GM21576 (cell line): ENCODE results near the gene CCL23.
"Not testable (repeated sequence)": the region's sequence is repeated elsewhere in the genome, so short reads cannot be mapped to it uniquely, and the experiment has no call there.

Experiments
- ATAC-seq: cut with Tn5 transposase; IDR thresholded peaks from one replicate; pipeline ENCODE4 v1.9.1; 2021; ENCODE audit warnings: mild to moderate bottlenecking, moderate library complexity; ENCODE audit not compliant: unreplicated experiment

CCL23 gene, protein sequence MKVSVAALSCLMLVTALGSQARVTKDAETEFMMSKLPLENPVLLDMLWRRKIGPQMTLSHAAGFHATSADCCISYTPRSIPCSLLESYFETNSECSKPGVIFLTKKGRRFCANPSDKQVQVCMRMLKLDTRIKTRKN

DNA sequence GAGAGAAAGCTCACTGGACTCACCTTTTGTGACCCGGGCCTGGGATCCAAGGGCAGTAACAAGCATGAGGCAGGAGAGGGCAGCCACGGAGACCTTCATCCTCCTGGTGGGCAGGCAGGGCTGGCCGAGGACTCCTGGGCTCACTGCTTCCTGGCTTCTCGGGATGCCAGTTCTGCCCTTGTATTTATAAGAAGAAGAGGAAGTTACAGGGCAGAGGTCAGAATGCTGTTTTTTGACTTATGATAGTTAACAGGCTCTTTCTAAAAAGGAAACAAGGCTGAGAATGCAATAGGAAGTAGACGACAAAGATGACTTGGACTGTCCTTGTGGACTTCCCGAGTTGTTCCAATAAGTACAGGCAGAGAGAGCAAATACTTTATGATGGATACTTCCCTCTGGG, at the start of gene CCL23:
Gene CCL23 (minus strand): TSS at position 174 of the 400 bp plus-strand sequence. CDS start 75 bp downstream, at position 99.
- ATAC-seq = no peak

DNA sequence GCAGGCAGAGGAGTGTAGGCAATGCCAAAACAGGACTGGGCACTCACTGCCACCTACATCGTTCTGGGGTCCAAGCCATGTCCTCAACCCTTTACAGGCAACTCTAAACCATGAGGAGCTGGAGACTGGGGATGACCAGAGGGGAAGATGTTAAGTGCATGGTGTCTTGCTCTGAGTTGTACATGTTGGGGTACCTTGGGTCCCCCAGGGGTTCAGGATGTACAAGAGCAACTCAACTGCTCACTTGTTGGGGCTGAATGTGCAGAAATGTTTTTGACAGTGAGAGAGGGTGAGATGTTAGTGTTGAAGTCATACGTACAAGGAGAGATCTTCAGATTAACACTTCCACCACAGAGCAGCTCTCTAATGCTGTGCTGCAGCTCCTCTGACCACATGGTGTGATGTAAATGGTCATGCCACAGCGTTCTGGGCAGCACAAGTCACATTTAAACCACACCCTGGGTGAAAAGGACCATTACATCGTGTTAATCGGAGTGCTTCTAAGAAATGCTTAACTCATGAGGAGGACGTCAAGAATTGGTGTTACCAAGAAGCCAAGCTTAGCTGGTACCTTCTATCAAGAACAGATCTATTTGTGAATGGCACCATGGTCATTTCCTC, 48.7 kb upstream of the CCL23 start:
- ATAC-seq = no peak

DNA sequence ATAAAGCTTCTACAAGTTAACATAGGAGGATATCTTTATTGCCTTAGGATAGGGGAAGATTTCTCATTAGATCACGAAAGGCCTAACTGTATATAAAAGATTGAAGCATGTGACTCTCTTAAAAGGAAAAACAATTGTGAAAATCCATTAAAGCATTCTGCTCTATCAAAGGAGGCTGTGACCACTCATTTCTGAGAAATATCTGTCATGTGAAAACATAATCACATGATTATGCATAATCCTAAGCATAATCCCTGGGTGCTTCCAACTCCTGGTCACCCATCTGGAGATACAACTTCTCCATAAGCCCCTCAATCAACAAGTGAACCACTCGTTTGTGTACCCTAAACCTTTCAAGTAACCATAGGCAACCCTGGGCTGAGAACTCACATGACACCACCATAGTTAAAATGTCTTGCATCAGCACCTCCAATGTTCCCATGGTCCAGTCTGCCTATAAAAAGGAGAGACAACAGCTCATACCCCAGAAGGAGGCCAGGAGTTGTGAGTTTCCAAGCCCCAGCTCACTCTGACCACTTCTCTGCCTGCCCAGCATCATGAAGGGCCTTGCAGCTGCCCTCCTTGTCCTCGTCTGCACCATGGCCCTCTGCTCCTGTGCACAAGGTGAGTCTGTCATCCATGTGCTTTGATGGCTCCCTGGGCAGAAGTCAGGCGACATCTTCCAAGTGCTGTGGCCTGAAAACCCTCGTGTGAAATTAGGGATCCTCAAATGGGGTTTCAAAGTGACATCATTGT, 46.2 kb upstream of the CCL23 start, which contains the start of gene CCL18:
Gene CCL18 (plus strand): TSS at position 487 of the 756 bp plus-strand sequence. CDS start 71 bp downstream, at position 558.
- no peak for ATAC-seq

DNA sequence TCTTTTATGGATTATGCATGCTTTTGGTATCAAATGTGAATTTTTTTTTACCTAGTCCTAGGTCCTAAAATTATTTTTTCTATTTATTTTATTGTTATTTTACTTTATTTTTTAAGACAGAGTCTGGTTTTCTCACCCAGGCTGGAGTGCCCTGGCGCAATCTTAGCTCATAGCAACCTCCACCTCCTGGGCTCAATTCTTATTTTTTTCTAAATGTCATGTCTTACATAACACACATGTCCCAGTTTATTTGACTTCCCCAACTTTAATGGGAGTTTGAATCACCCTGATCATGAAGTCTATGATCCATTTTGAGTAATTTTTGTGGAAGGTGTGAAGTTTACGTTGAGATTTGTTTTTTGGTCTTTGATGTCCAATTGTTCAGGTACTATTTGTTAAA, 43.0 kb upstream of the CCL23 start:
- ATAC-seq = no peak

DNA sequence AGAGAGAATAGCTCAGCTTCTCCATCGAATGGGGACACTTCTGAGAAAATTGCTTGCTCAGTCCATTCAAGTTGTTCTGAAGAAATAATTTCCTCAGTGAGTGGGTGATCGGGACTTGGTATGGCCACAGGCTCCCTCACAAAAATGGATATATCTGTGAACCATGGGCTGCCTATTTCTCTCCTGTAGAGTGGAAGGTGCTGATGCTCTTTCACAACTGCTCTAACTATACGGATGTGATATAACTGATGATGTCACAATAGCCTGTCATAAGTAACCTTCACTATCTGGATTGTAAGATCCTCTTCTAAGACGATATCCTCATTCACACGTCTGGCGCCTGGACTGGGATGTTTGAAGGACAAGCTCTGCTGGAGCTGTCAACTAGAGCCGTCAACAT, 41.6 kb upstream of the CCL23 start:
- ATAC-seq = no peak

DNA sequence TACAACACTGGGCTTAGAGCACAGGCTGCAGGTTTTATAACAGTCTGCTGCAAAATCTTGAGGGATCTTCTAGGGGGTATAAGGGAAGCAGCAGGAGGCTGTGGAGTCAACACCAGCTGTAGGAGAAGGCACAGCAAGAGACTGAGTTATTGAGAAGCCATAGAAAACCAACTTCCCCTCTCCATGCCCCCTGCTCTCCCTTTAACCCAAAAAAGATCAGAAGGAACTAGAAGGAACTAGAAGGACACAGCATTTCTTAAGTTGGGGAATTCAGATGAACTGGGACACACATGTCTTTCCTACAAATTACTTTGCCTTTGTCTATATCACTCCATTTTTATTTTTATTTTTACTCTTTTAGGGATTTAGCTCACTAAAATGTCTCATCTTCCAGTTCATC, 40.1 kb upstream of the CCL23 start:
- ATAC-seq = no peak

DNA sequence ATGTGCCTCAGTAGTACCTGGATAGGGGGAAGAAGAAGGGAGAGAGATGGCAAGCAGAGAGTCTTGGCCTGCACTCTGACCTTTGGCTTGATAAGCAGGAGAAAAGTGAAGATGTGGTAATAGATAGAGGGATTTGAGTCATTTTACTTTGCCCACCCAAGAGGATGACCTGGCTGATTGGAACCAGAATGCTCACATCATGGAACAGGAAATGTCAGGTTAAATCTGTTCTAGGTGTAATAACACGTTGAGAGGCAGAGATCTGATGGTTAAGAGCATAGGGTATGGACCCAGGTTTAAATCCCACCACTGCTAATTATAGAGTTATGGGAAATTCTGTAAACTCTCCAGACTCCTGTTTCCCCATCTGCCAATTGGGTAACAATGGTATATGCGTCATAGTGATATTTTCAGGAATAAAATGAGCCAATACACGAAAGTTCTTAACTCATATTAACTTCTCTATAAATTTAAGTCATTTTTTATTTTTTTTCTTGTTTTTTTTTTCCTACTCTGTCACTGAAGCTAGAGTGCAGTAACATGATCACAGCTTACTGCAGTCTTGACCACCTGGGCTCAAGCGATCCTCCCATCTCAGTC, 38.2 kb upstream of the CCL23 start:
- no peak for ATAC-seq

DNA sequence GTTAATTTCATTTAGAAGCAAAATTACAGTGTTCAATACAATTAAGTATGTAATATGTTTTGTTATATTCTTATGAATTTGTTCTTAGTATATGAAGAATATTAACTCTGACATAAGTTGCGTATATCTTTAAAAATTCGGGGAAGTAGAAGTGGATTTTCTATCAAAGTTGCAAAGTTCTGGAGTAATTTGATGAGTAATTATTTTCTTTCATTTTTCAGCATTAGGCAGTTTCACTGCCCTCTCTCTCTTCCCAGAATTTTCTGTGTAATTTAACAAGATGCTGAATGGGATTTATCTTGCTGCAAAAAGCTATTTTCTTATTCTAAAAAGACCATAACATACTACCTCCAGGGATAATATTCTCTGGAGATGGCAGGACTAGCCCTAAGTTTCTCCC, 37.4 kb upstream of the CCL23 start:
- ATAC-seq = no peak

DNA sequence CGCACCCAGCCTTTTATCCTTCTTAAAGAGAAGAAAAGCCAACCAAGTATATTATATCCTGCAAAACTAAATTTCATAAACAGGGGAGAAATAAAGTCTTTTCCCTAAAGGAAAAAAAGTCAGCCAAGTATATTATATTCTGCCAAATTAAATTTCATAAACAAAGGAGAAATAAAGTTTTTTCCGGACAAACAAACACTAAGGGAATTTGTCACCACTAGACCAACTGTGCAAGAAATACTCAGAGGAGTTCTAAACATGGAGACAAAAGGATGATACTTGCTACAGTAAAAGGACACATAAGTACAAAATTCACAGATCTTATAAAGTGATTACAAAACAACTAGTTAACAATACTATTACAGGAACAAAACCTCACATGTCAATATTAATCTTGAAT, 31.9 kb upstream of the CCL23 start:
- no peak for ATAC-seq

DNA sequence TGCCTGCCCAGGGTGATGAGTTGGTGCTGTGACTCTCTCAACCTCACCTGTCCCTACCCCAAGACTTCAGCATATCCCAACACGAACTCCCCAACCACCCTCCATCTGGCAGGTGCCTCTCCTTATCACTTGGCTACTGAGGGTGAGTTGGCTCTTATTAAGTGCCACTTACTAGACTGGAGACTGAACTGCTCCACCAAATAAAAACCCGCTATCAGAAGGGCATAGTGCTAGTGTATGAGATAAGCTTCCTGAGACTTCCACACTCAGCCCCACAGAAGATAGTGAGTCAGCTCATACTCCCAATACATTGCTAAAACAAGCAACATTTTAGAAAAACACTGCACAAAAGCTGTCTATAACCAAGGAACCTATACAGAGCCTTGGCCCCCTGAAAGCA, 30.3 kb upstream of the CCL23 start:
- ATAC-seq = no peak

DNA sequence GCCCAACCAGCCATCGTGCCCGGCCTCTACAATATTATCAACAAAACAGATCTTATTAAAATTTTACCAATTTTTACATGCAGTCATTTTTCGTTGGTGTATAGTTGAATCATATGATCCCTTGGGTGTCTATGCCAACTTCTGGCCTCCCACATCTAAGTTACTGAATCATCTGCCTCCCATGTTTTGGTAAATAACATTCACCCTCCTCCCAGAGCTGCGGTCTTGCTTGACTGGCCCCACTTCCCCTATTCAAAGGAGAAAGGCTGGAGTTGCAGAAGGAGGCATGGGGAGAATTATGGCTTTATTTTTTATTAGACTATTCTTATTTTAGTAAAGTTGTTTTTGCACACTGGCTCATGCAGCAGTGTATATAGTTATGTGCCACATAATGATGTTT, 18.5 kb upstream of the CCL23 start:
- ATAC-seq = no peak

DNA sequence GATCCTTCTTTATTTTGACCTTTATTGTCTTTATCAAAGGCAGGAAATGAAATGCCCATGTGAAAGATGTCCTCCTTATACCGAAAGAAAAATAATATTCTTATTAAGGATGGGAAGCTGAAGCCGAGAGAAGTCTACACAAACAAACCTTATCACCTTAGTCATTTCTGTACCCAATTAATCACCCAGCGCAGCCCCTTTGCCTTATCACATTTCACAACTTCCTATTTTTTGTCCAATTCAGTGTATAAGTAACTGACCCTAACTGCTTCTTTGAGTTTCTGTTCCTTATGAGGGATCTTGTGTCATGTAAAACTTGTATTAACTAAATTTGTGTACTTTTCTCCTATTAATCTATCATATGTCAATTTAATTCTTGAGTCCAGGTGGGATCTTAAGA, 16.4 kb upstream of the CCL23 start:
- no peak for ATAC-seq

DNA sequence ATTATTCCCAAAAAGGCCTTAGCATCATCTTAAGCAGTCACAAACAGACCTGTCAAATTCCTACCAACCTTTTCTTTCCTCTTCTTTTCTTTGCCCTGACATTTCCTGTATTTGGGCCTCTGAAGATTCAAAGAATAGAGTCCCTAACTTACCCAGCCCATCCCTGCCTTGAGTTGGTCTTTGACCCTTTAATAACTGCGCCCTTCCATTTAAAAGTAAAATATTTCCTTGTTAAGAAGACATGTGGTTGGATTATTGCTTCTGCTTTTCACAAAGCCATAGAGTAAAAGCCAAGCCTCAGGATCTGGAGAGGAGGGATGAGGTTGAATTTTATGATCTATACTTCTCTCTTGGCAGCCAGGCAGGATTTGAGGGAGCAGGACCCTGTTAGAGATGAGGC, 13.2 kb upstream of the CCL23 start:
- no peak for ATAC-seq

DNA sequence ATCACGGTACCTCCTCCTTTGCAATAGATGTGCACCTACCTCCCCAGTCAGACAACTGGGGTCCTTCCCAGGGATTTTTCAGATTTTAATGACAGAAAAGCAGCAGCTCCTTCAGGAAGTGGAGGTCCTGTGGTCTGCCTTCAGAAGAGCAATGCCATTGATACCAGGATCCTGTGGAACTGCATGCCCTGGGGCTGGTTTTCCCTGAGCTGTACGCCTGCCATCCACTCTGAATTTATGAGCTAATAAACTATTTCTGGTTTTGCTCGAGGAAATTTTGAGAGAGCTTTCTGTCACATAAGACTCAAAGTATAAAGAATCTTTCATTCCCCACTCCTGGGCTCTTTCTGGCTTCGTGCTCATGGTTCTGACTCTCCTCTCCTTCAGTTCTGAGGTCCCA, 10.0 kb upstream of the CCL23 start:
- no peak for ATAC-seq

DNA sequence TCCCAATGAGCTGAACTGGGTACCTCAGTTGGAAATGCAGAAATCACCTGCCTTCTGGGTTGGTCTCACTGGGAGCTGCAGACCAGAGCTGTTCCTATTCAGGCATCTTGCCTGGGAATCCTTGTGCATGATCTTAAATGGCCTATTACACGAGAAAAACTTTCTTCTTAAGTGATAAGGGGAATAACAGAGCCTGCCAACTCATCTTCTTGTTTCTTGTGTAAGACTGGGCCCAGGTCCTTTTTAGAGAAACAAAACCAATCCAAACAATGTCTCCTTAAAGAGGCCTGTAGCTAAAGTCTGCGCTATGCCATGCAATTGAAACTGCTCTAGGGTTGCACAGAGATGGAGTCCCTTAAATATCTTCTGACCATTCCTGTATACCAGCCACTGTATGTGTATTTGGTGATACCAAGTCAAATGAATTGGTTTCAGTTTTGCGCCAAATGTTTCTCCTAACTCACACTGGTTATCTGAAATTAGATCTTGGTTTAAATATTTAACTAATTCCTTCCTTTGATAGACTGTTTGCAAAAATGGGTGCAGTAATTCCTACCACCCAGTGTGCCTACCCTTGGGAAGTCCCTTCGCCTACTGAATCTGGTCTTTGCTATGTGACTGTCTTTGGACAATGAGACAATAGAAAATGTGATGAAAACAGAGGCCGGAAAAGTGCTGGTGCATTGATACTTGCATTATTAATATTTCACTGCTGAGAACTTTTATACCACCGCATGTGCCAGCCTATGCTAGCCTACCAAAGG, 6.5 kb upstream of the CCL23 start:
- ATAC-seq = no peak

DNA sequence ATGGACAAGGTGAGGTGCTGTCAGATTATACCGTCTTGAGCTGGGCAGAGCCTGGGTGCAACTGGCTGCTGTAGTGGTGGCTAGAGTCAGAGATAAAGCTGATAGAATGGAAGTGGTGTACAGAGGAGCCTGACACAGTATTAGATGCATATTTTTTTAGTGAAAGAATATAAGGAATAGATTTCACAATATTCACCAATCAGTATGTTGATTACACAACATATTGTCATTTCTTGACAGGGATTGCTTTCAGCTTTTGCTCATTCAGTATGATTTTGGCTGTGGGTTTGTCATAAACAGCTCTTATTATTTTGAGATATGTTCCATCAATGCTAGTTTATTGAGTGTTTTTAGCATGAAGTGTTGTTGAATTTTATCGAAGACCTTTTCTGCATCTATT, 1.7 kb upstream of the CCL23 start:
- no peak for ATAC-seq

DNA sequence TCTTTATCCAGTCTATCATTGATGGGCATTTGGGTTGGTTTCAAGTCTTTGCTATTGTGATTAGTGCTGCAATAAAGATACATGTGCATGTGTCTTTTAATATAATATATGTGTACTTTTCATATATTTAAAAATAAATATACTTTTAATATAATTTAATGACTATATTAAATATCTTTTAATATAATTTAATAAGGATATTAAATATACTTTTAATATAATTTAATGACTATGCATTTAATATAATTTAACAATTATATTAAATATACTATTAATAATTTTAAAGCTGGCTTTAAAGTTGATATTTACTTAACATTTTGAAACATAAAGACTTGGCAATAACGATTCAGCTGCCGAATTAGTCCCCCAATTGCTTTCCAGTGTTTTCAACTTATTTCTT, 1.2 kb downstream of the CCL23 start:
- ATAC-seq = no peak

DNA sequence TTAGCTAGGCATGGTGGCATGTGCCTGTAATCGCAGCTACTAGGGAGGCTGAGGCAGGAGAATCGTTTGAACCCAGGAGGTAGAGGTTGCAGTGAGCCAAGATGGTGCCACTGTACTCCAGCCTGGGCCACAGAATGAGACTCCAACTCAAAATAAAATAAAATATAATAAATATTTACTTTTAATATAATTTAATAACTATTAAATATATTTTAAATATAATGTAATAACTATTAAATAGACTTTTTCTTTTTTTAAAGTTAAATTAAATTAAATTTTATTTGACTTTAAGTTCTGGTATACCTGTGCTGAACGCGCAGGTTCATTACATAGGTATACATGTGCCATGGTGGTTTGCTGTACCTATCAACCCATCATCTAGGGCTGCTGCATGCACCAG, 1.9 kb downstream of the CCL23 start:
- ATAC-seq = not testable (repeated sequence)

DNA sequence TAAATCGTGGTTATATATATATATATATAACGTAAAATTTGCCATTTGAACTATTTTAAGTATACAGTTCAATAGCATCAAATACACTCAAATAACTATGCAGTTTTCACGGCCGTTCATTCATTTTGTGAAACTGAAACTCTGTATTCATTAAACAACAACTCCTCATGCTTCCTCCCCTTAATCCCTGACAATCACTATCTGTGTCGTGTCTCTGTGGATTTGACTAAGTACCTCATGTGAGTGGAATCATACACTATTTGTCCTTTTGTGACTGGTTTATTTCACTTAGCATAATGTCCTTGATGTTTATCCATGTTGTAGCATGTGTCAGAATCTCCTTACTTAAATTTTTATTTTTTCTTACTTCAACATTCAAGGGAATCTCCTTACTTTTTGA, 2.8 kb downstream of the CCL23 start:
- no peak for ATAC-seq

DNA sequence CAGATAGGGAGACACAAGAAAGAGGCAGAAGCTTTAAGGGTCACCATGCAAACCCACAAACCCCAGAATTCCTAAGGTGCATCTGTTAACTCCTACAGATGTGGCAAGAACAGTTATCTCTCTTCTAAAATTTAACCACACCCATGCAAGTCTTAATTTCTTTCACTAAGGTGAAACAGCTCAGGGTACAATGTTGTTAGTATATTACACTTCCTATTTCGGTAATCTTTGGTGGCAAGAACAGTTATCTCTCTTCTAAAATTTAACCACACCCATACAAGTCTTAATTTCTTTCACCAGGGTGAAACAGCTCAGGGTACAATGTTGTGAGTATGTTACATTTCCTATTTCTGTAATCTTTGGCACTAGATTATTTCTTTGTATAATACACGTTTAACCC, 6.6 kb downstream of the CCL23 start:
- ATAC-seq = no peak

DNA sequence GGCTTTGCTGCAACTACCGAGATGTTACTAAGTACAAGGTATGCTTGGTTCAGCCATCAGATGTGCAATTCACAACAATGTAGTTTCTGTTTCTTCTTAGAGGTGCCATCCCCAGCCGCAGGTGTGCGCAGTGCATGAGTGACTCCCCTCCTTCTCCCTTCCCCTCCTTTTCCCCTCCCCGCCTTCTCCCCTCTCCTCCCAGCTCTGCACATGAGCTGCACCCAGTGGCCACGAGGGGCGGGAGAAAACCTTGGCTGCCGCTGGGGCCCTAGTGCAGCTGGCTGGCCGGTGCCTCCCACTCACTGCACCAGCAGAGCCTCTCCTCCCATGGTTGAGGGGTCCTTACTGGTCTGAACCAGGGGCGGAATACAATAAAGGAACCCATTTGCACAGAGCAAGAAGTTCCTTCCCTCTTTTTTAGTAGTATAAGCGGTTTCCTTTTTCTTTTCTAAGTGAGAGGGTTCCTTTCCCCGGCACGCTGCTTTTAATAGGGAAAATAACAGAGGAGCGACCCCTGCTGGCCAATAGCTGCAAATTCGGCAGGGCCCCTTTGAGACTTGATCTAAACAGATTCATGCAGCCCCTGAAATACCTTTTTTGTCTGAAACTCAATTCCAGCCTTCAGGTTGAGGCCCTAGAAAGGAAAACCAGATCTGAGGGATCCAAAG, 8.6 kb downstream of the CCL23 start:
- no peak for ATAC-seq
